HUDEP-2 (cell line): Measurements from ENCODE around the gene SPECC1.
"Not testable (repeated sequence)": the region's sequence is repeated elsewhere in the genome, so short reads cannot be mapped to it uniquely, and the experiment has no call there.

ENCODE experiments used
- DNase-seq, 76 experiments: peaks; one replicate each; lab custom pipeline; 2025; ENCODE audit not compliant: unreplicated experiment in 76 of 76; lab: John Stamatoyannopoulos, UW

SPECC1 gene

DNA sequence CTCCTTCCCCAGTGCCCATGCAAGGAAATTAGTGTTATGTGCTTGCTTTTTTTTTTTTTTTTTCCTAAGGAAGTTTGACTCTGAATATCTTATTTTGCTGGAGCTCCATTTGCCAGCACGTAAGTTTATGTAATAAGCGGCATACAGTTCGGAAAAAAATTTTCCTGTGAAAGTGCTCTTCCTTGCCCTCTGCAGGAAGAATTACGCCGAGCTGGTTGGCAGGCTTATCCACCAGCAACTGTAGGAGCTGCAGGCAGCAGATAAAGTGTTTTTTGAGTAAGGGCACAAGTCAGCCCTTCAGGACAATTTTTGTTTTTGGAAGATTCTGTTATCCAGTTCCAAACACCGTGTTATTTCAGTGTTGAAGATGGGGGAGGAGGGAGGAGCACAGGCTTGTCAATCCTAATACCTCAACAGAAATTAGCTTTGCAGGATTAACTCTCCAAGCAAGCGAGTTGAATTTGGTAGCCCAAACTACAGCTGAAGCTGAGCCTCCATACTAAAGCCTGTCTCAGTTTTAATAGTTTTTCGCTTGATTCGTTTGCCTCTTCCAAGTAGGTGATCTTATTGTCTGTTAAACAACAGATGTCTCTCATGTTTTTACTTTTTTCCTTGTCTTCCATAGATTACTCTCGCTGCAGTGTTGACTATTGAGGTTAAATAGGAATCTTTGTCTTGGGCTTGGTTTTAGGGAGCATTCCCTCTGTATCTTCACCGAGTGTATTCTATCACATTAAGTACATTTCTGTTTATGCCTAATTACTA lies 1.1 kb downstream of the SPECC1 start:
- DNase-seq, result peak in 75 of 76 experiments; percentile 31 to 95 (median 79)

DNA sequence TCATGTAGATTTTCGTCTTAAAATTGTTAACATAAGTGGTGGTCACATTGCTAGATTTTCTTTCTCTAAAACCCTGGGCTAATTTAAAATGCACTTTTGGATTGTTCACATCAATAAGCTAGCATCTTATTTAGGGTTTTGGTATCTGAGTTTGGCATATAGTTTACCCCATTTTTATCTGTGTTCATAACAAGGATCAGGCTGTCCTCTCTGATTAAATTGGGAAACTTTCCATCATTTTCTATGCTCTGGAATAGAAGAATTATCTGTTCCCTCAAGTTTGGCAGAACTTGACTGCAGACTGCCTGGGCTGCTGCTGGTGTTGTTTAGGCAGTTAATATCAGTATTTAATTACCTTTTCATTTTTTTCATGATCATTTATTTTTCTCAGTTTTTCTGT lies 1.8 kb downstream of the SPECC1 start:
- peak in 8 of 76 experiments; percentile 4 to 40 (median 32) for DNase-seq

DNA sequence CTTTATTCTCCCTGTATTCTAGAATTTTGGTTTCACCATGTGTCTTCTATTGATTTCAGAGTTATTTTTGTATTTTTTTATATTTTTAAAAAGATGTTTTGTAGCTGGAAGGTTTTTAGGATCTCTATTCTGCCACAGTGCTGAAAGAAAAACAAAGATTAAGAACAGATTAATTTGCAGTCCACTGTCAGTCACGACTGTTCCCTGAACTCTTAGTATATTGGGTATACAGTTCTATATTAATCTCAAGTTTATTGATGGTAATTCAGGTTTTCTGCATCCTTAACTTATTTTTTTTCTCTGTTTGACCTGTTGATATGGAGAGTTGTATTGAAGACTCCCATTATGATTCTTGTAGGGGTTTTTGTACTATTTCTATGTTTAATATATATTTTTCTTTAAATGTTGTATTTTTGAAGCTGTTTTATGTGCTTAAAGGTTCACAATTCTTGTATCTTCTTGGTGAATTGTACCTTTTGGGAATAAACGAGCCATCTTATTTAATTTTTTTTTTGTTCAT lies 2.9 kb downstream of the SPECC1 start:
- no peak for DNase-seq

DNA sequence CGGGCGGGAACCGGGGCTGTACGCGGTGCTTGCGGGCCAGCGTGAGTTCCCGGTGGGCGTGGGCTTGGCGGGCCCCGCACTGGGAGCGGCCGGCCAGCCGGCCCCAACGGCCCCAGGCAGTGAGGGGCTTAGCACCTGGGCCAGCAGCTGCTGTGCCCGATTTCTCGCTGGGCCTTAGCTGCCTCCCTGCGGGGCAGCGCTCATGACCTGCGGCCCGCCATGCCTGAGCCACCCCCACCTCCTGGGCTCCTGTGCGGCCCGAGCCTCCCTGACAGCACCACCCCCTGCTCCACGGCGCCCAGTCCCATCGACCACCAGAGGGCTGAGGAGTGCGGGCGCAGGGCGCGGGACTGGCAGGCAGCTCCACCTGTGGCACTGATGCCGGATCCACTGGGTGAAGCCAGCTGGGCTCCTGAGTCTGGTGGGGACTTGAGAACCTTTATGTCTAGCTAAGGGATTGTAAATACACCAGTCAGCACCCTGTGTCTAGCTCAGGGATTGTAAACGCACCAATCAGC lies 7.4 kb downstream of the SPECC1 start:
- DNase-seq, result not testable (repeated sequence)

- DNase-seq, result no peak
Observed at GRCh38 chr17:20022701-20023100, 13.5 kb downstream of the SPECC1 start.

DNA sequence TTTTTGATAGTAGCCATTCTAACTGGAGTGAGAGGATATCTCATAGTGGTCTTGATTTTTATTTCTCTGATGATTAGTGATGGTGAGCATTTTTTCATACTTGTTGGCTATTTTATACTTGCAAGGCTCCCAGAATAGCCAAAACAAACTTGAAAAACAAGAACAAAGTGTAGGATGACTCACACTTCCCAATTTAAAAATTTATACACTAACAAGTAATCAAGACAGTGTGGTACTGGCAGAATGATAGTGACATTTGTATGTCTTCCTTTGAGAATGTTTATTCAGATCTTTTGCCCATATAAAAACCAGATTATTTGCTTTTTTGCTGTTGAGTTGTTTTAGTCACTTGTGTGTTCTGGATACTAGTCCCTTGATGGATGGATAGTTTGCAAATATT lies 17.8 kb downstream of the SPECC1 start:
- DNase-seq, result no peak

DNA sequence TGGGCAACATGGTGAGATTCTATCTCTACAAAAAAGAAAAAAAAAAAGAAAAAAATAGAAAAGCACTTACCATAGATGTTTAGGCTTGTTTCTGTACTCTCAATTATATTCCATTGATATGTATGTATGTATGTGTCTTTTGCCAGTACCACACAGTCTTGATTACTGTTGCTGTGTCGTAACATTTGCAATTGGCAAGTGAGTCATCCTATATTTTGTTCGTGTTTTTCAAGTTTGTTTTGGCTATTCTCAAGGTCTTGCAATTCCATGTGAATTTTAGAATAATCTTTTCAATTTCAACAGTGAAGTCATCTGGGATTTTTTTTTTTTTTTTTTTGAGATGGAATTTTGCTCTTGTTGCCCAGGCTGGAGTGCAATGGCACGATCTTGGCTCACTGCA lies 19.3 kb downstream of the SPECC1 start:
- DNase-seq, result no peak

DNA sequence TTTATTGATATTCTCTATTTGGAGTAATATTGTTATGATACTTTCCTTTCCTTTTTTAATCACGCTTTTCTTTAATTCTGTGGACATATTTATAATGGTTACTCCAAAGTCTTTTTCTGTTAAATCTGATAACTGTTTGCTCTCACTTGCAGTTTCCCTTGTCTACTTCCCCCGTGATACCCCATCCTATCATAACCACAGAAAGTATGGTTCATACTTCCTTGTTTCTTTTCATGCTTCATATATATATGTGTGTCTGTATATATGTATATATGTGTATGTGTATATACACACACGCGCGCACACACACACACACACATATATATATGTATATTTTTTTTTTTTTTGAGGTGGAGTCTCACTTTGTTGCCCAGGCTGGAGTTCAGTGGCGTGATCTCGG lies 23.5 kb downstream of the SPECC1 start:
- no peak for DNase-seq

- no peak for DNase-seq
Observed at GRCh38 chr17:20033415-20033814, 24.3 kb downstream of the SPECC1 start.

DNA sequence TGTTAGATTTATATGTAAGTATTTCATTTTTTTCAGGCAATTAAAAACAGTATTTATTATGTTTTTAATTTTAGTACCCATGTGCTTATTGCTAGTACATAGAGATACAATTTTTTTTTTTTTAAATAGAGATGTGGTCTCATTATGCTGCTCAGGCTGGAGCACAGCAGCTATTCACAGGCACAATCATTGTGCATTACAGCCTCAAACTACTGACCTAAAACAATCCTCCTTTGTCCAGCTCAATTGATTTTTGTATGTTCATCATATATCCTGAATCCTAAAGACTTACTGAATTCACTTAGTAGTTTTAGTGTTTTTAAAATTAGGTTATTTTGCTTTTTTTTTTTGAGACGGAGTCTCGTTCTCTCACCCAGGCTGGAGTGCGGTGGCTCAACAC lies 26.3 kb downstream of the SPECC1 start:
- no peak for DNase-seq

DNA sequence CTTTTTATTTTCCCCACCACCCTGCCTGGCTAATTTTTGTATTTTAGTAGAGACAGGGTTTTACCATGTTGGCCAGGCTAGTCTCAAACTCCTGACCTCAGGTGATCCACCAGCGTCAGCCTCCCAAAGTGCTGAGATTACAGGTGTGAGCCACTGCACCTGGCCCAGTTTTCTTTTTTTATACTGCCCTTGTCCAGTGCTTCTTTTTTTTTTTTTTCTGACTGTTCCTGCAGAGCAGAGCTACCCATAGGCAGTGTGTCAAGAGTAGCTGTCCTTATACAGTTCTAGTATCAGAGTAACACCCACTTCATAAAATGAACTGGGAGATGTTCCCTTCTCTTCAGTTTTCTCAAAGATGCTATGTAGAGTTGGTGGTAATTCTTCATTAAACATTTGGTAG lies 28.1 kb downstream of the SPECC1 start:
- not testable (repeated sequence) for DNase-seq

- no peak for DNase-seq
Observed at GRCh38 chr17:20039037-20039436, 29.9 kb downstream of the SPECC1 start.

DNA sequence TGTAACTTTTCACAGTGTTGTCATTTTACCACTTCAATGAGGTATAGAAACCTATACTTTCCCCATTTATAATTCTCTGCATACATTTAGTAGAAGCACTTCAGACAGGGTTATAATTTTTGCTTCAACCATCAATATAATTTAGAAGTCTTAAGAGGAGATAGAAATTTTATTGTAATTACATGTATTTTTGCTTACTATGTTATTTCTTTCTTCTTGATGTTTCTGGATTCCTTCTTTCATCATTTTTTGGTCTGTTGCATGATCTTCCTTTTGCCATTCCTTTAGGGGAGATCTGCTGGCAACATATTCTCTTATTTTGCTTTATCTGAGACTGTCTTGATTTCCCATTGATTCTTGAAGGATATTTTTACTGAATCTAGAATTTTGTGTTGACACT lies 31.1 kb downstream of the SPECC1 start:
- no peak for DNase-seq

- no peak for DNase-seq
Observed at GRCh38 chr17:20043021-20043420, 33.9 kb downstream of the SPECC1 start.

GRCh38 chr17:20045476-20045875 lies 36.3 kb downstream of the SPECC1 start:
- no peak for DNase-seq

DNA sequence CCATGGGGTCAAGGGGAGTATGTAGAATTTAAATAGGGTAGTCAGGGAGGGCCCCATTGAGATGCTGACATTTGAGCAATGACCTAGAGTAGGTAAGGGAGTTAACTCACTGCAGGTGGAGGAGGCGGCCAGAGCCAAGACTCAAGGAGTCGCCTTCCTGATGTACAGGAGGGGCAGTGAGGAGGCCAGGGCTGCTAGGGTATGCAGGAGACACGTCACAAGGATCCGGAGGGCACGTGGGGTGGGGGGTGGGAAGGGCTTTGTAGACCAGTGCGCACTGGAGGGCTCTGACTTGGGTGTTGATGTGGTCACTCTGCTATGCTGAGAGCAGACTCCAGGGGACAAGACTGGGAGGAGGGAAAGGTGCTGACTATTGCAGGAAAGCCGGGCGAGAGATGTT lies 37.5 kb downstream of the SPECC1 start:
- no peak for DNase-seq

- no peak for DNase-seq
Observed at GRCh38 chr17:20051624-20052023, 42.5 kb downstream of the SPECC1 start.

- no peak for DNase-seq
Observed at GRCh38 chr17:20053361-20053964, 44.3 kb downstream of the SPECC1 start.

GRCh38 chr17:20059728-20060188 lies 50.6 kb downstream of the SPECC1 start:
- peak in 4 of 76 experiments; percentile 4 to 14 (median 8) for DNase-seq

DNA sequence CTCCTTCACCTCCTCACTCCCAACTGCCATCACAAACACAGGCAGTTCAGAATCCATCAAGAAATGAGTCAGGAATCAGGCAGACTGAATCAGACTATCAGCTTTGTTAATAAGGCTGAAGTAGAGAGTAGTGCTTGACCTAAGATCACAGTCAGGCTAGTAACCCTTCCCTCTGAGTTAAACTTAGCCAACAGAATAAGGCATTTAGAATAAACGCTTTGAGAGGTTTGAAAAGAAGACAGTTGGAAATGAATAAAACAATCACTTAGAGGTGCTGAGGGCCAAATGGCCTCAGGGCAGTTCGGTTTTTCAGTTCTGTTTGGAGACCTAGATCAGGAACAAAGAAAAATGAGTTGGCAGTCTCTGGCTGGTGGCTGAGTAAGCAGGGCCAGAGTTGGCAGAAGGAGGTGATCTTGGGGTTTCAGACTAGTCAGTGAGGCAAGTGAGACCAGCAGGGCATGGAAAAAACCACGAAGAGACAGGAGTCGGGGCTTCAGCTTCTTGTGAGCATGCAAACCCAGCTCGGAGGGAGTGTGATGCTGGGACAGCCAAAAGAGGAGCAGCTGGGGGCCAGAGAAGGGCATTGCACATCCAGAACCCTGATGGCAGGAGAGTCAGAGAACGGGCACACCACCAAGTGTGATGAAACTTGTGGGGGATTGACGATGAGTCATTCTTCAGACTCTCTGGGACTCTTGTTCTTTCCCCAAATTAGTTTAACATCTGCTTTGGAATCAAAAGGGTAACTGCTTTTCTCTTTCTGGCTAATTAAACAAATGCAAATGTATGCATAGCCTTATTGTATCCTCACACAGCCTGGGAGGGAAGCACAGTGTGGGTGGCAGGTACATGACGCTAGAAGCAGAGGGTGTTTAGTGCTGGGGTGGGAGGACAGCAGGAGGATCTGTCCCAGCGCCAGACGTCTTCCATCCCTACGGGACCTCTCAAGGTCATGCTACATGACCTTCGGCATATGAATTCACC lies 54.8 kb downstream of the SPECC1 start:
- DNase-seq, result peak in 21 of 76 experiments; percentile 1 to 40 (median 13)

DNA sequence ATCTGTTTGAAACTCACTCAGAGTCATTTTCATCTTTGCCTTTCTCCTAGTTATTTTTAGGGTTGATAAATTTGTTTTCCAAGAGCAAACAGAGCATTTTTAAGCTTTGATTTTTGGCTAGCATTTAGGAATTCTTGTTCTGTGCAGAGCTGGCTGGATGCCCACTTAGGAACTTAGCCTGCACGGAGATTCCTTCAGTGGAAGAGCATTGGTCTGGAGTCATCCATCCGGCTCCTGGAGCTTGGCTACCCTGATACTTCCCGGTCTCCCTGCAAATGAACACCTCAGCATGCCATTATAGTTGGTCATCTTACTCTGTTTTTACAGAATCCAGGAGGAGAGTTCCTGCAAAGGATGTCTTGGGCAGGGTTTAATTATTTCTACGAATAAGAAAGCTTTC lies 57.1 kb downstream of the SPECC1 start:
- no peak for DNase-seq
